ENCODE results near the gene PSMD4. TPM values are rescaled to one million over a fixed set of nuclear protein-coding genes. Genes with fewer than 3 reads are reported as not detected.
A peak's percentile ranks its signal among the peaks of the same experiment; 100 is the strongest.

PSMD4 gene
- total RNA-seq, 1 experiment from 2014 or later: 207 TPM

GRCh38 chr1:151289080-151289935, 34.8 kb downstream of the PSMD4 start:
- no peak overlapping the region for H4K91ac ChIP-seq (ENCODE audit: insufficient read length, low read depth, low read length)
- peaks cover 3% of the 10 kb centered on the region for H4K20me1 ChIP-seq (ENCODE audit: control insufficient read depth, insufficient read depth, insufficient read length)
- no peaks in the 10 kb centered on the region for H3K27me3 ChIP-seq (ENCODE audit: insufficient read depth, low read length)
- no peak overlapping the region for H2BK20ac ChIP-seq (ENCODE audit: low read depth, low read length, poor library complexity, severe bottlenecking)
- H3K23ac ChIP-seq (ENCODE audit: insufficient read length, low read depth, low read length): no peak overlapping the region
- no peaks in the 10 kb centered on the region for H3K23me2 ChIP-seq (ENCODE audit: insufficient read length, low read depth, low read length, poor library complexity, severe bottlenecking)
- no peak overlapping the region for H3K4ac ChIP-seq (ENCODE audit: low read depth, low read length)
- Mint-ChIP-seq H3K27ac (peak overlapping the region in 2 of 3 experiments; percentile 73 to 88; a peak in 3 of 7 replicates), H3K9me3 (no peaks in the 10 kb centered on the region; a peak in 1 of 5 replicates), H3K36me3 (ENCODE audit: insufficient read depth in 1 of 3, low read depth in 3 of 3) (peaks cover 58 to 92% (median 89%) of the 10 kb centered on the region in 3 experiments), H3K27me3 (ENCODE audit: low read depth) (peaks cover 2% of the 10 kb centered on the region; the same call in 1 of the 2 replicates), H3K4me1 (peaks cover 30 to 49% of the 10 kb centered on the region in 2 experiments), H3K4me3 (peak overlapping the region in 1 of 2 experiments; percentile 35; a peak in 1 of 5 replicates)
- H2BK15ac ChIP-seq (ENCODE audit: low read depth, low read length): no peak overlapping the region
- no peak overlapping the region for H3K9ac ChIP-seq (ENCODE audit: extremely low read depth, insufficient read length, low read length)
- H3K79me1 ChIP-seq (ENCODE audit: insufficient read depth, low read depth, low read length, poor library complexity, severe bottlenecking): no peaks in the 10 kb centered on the region
- no peak overlapping the region for H4K5ac ChIP-seq (ENCODE audit: insufficient read length, low read depth, low read length)
- no peak overlapping the region for H3K27ac ChIP-seq (ENCODE audit: insufficient read length, low read depth, low read length)
- H3K56ac ChIP-seq (ENCODE audit: insufficient read length, low read depth, low read length): no peak overlapping the region
- peaks cover 2% of the 10 kb centered on the region; the same call in 1 of the 2 replicates for H3K79me2 ChIP-seq (ENCODE audit: insufficient read depth, low read length)
- H3T11ph ChIP-seq (ENCODE audit: low read length): no peak overlapping the region
- no peak overlapping the region for H3K14ac ChIP-seq (ENCODE audit: insufficient read depth, low read length)
- H2BK5ac ChIP-seq (ENCODE audit: insufficient read length, low read length): no peak overlapping the region
- H3K4me2 ChIP-seq (ENCODE audit: insufficient read depth, insufficient read length, low read length): no peak overlapping the region
- no peak overlapping the region for H2BK120ac ChIP-seq (ENCODE audit: low read depth, low read length, poor library complexity, severe bottlenecking)
- no CpG with 5 or more reads among the region's 18 CpGs for WGBS (ENCODE audit: extremely low coverage, insufficient read length, low lambda C conversion rate)
- no peak overlapping the region for H2BK12ac ChIP-seq (ENCODE audit: insufficient read length, low read depth, low read length)
- TF ChIP-seq CTCF (conservative IDR thresholded peaks at IDR 0.05): no peak
- no peaks in the 10 kb centered on the region for H3K9me3 ChIP-seq (ENCODE audit: control insufficient read depth, low read depth, low read length)
- H2AK5ac ChIP-seq (ENCODE audit: insufficient read length, low read length): no peak overlapping the region
- H4K8ac ChIP-seq (replicated peaks; ENCODE audit: insufficient read length, low read depth, low read length): no peak overlapping the region
- H3K18ac ChIP-seq (ENCODE audit: insufficient read length, low read depth, low read length): no peak overlapping the region
- no peak for DNase-seq
- H3K4me1 ChIP-seq (ENCODE audit: insufficient read depth, low read length): no peaks in the 10 kb centered on the region
- H2AFZ ChIP-seq (ENCODE audit: low read length): no peak overlapping the region

All from H9 (cell line).